Activated CD4-positive, alpha-beta T cell treated with anti-CD3 and anti-CD28 coated beads for 1 hour (primary cell): ENCODE measurements around the gene MTM1.

Source experiments
- DNase-seq: peaks from one replicate; pipeline ENCODE4 v3.0.0-alpha.2; 2020

Gene MTM1

GRCh38 chrX:150607201-150607600, 38.8 kb downstream of the MTM1 start:
- DNase-seq, result no peak

- no peak for DNase-seq
Measured at GRCh38 chrX:150610043-150610442, 41.6 kb downstream of the MTM1 start.

DNA sequence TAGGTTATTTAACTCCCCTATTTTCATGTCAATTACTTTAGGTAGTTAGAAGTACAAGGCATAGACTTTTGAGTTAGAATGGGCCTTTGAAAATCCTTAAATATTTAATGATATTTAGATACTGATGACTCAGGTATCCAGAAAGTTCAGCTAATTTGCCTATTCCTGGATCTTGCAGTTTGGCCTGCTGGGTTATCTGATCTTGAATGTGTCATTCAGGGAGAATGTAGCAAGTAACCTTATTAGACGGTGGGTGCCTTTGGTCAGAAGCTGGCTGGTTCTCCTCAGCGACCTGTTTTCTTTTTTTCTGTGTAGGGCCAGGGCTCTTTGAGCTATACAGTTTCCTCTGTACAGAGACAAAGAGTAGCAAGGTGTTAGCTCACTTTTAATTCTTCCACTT, 42.0 kb downstream of the MTM1 start:
- no peak for DNase-seq

GRCh38 chrX:150615356-150615755, 46.9 kb downstream of the MTM1 start:
- no peak for DNase-seq

DNA sequence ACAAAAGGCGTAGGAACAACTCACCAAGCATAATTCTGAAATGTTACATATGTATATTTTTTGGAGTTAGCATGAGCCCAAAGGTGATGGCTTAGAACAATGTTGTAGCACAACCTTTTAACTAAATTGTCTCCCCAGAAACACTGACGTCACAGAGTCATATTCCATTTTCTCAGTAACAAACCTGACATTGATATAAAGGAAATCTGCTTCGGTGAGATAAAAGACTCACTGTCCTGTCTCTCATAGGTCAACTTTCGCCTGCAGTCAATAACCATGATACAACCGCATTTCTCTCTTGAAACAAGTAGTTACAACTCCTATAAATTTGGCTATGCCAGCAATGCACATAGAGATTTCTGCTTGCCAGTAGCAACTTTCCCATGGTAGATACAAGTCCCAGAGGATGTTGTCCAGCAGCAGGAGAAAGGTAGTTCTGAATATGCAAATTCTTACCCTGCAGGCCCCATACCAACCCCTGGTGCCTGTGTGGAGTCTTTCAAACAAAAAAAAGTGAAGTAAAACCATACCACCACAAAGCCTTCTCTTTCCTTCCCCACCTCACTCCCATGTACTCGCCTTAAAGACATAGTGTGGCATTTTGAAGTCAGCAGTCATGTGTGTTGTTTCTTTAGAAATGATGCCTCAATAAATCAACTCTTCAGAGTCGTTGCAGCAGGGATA, 47.9 kb downstream of the MTM1 start:
- no peak for DNase-seq

DNA sequence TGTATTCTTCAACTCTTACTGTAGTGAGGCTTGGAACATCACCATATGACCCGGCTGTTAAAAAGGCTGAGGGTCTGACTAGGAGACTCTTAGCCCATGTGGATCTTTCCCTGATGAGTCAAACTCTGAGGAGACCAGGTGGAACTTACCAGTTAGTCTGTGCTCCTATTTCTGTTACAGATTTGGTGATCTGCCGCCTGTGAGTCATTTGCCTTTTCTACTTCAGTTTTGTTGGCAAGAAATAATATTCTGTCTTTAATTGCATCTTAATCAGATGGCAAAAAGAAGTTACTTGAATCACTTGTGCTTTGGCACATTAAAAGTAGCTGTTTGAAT, 48.4 kb downstream of the MTM1 start:
- no peak for DNase-seq

- no peak for DNase-seq
Measured at GRCh38 chrX:150621652-150622051, 53.2 kb downstream of the MTM1 start.

DNA sequence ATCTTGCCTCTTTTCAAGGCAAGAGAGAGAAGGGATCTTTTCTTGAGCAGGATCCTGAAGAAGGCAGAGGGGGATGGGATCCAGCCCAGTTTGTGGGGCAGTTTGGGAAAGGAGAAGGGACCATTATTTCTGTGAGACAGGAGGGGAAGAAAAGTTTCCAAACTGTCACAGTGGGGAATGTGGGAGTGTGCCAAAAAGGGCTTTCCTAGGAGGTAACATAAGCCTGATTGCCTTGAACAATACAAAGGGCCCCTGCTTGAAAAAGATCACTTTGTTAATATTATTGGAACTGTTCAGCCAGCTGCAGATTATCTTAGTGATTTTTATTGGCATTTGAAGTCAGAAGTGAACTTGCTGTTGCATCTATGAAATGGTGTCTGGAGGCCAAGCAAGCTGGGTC, 55.2 kb downstream of the MTM1 start:
- DNase-seq, result no peak

DNA sequence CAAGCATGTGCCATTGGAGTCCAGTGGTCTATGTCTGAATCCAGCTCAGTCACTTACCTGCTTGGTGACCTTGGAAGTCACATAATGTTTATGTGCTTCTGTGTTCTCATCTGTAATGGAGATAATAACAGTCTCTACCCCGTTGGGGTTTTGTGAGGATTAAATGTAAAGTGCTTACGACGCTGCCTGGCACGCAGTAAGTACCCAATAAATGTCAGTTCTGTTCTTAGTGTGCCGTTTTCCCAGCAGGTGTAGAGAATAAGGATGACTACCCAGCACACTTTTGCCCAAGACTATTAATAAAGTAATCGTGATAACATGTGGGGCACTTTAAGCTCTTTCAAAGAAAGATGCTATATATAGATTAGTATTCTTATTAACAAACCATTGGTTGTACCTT, 56.7 kb downstream of the MTM1 start:
- no peak for DNase-seq

GRCh38 chrX:150625875-150626274, 57.5 kb downstream of the MTM1 start:
- DNase-seq, result no peak

GRCh38 chrX:150627957-150628356, 59.5 kb downstream of the MTM1 start:
- DNase-seq, result no peak

DNA sequence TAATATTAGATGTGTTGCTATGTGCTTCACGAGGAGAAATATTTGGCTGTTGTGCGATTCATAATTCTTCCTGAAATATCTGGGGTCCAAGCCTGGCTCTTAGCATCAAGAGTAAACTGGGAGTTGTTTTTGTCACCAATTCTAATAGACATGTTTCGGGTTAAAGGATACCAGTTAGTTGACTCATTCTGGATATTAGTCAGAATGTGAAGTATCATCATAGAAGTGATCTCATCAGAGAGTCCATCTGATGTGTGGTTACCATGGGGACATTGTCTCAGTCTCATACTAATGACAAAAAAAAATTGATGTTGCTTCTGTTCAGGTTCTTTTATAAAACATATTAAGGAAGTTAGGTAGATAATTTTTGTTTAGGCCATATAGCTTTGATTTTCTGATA, 67.5 kb downstream of the MTM1 start:
- no peak for DNase-seq

GRCh38 chrX:150642423-150642822, 74.0 kb downstream of the MTM1 start:
- no peak for DNase-seq

GRCh38 chrX:150643271-150643670, 74.8 kb downstream of the MTM1 start:
- no peak for DNase-seq

GRCh38 chrX:150643958-150644357, 75.5 kb downstream of the MTM1 start:
- DNase-seq, result no peak

DNA sequence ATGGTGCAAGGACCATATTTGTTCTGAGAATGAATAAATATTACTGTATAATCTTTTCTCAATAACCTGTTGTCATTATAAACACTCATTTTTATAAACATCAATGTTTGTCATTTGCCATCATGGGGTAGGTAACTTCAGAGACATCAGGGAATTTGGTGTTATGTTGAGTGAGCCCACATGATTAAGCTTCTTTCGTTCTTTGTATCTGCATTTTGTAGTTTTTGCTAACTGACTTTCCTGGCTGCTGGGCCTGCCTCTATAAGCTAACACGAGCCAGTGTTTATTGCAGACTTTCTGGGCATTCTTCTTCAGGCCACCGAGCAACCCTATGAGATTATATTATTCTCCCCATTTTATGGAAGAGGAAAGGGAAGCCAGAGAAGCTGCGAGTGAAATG, 76.0 kb downstream of the MTM1 start:
- no peak for DNase-seq

DNA sequence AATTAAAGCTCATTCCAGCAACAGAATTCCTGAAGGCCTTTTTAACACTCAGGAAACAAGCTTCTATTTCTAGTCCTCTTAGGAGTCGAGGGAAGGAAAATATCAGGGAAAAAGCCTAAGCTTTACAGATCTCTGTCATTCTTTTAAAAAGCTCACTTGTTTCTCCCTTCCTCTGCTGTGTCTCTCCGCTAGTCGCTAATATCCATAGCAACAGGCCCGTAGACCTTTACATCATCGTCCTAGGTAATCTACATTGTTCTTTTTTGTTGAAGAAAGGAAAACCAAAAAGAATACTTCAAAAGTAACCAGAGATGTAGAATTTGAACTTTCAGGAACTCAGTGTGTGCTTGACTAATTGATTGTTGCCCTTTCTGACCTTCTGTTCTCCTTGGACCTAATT, 78.9 kb downstream of the MTM1 start:
- no peak for DNase-seq

GRCh38 chrX:150648296-150648940, 80.0 kb downstream of the MTM1 start:
- DNase-seq, result no peak

- no peak for DNase-seq
Measured at GRCh38 chrX:150649096-150649870, 80.9 kb downstream of the MTM1 start.

GRCh38 chrX:150651906-150652305, 83.5 kb downstream of the MTM1 start:
- no peak for DNase-seq

- no peak for DNase-seq
Measured at GRCh38 chrX:150655788-150656187, 87.4 kb downstream of the MTM1 start.

DNA sequence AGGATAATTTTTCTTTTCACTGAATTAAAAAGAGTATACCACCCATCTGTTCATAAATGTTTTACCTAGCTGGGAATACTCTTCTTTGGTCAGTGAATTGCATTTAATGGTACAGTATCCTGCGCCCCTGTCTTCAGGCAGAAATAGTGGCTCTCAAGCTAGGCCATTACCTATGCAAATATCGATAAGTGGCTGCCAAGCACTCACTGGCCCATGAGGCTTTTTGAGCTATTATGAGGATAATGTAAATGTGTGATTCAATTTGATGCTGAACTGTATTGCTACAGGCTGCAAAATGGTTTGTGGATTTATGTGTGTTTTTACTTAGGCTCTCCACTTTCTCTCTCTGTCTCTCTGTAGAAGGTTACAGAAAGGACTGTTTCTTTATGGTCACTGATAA, 94.7 kb downstream of the MTM1 start:
- no peak for DNase-seq

DNA sequence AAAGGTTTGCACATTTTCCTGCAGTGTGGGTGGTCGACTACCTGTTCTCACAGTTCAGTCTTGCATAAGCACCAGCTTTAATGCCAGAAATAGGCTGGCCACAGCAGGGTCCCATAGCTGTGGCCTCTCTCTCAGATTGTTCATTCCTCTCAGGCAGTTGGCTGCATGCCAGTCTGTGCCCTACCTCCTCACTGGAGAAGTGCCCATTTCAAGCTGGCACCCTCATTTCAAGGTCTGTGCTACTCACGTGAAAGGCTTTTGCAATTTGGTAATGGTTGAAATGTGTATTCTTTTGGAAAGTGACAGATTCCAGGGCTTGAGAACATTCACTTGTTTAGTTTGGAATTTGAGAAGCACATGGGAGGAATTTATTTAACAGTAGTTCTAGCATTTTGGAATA, 95.9 kb downstream of the MTM1 start:
- DNase-seq, result no peak

- no peak for DNase-seq
Measured at GRCh38 chrX:150676221-150676620, 107.8 kb downstream of the MTM1 start.
